ENCODE results near the gene LTBP1.

- TF ChIP-seq, protein P1, sequence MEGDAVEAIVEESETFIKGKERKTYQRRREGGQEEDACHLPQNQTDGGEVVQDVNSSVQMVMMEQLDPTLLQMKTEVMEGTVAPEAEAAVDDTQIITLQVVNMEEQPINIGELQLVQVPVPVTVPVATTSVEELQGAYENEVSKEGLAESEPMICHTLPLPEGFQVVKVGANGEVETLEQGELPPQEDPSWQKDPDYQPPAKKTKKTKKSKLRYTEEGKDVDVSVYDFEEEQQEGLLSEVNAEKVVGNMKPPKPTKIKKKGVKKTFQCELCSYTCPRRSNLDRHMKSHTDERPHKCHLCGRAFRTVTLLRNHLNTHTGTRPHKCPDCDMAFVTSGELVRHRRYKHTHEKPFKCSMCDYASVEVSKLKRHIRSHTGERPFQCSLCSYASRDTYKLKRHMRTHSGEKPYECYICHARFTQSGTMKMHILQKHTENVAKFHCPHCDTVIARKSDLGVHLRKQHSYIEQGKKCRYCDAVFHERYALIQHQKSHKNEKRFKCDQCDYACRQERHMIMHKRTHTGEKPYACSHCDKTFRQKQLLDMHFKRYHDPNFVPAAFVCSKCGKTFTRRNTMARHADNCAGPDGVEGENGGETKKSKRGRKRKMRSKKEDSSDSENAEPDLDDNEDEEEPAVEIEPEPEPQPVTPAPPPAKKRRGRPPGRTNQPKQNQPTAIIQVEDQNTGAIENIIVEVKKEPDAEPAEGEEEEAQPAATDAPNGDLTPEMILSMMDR (IDR thresholded peaks at IDR 0.05; ENCODE audit: insufficient read depth, low read length), result no peak
- TF ChIP-seq POLR2AphosphoS5 (IDR thresholded peaks at IDR 0.05; ENCODE audit: low read depth) (no peak), GABPA (IDR thresholded peaks at IDR 0.05; ENCODE audit: low read depth) (no peak), REST (IDR thresholded peaks at IDR 0.05; ENCODE audit: insufficient replicate concordance, low read depth) (no peak), SPI1 (IDR thresholded peaks at IDR 0.05; ENCODE audit: borderline replicate concordance, low read depth) (no peak)
Measured at GRCh38 chr2:32923109-32923508, 23.6 kb upstream of the LTBP1 start.

Data from HL-60 (cell line).